Activated CD4-positive, alpha-beta T cell treated with anti-CD3 and anti-CD28 coated beads, Interleukin-2, amount 50 U/mL, for 4 hours (primary cell): ENCODE data around the gene EIF4E.
"Not testable (repeated sequence)": the region's sequence is repeated elsewhere in the genome, so short reads cannot be mapped to it uniquely, and the experiment has no call there.

Source experiments
- DNase-seq, 2 experiments: peaks; one replicate each; pipeline ENCODE4 v3.0.0-alpha.2; 2020

The EIF4E gene

GRCh38 chr4:98930311-98930865 lies 1.5 kb upstream of the EIF4E start:
- DNase-seq: no peak

GRCh38 chr4:98929341-98930267 lies 671 bp upstream of the EIF4E start:
- DNase-seq: peak; percentile 30 to 31

- peak; percentile 55 to 62 for DNase-seq
Measured at GRCh38 chr4:98928131-98928504, 815 bp downstream of the EIF4E start.

- not testable (repeated sequence) for DNase-seq
Measured at GRCh38 chr4:98926257-98926656, 2.7 kb downstream of the EIF4E start.

- no peak for DNase-seq
Measured at GRCh38 chr4:98921292-98921691, 7.6 kb downstream of the EIF4E start.

GRCh38 chr4:98919996-98920395 lies 8.9 kb downstream of the EIF4E start:
- no peak for DNase-seq

GRCh38 chr4:98910728-98911127 lies 18.2 kb downstream of the EIF4E start:
- DNase-seq: not testable (repeated sequence)

- no peak for DNase-seq
Measured at GRCh38 chr4:98909646-98910401, 19.1 kb downstream of the EIF4E start.

- DNase-seq: no peak
Measured at GRCh38 chr4:98908703-98909262, 20.1 kb downstream of the EIF4E start.

GRCh38 chr4:98908182-98908581 lies 20.8 kb downstream of the EIF4E start:
- no peak for DNase-seq

- DNase-seq: no peak
Measured at GRCh38 chr4:98905839-98906238, 23.1 kb downstream of the EIF4E start.

- no peak for DNase-seq
Measured at GRCh38 chr4:98905297-98905696, 23.6 kb downstream of the EIF4E start.

GRCh38 chr4:98903963-98904362 lies 25.0 kb downstream of the EIF4E start:
- DNase-seq: no peak

- no peak for DNase-seq
Measured at GRCh38 chr4:98903561-98903960, 25.4 kb downstream of the EIF4E start.

- no peak for DNase-seq
Measured at GRCh38 chr4:98899277-98899676, 29.7 kb downstream of the EIF4E start.

- DNase-seq: no peak
Measured at GRCh38 chr4:98891478-98892337, 37.2 kb downstream of the EIF4E start.

- no peak for DNase-seq
Measured at GRCh38 chr4:98890702-98891455, 38.1 kb downstream of the EIF4E start.

GRCh38 chr4:98887145-98887544 lies 41.8 kb downstream of the EIF4E start:
- no peak for DNase-seq

- DNase-seq: not testable (repeated sequence)
Measured at GRCh38 chr4:98886382-98886781, 42.6 kb downstream of the EIF4E start.

- DNase-seq: not testable (repeated sequence)
Measured at GRCh38 chr4:98880884-98881283, 48.0 kb downstream of the EIF4E start.

GRCh38 chr4:98879515-98879914 lies 49.4 kb downstream of the EIF4E start:
- no peak for DNase-seq

GRCh38 chr4:98873059-98873458 lies 55.9 kb downstream of the EIF4E start:
- DNase-seq: no peak
